Mucosa of gallbladder (tissue), 1 donor: ENCODE data around the gene IRF2BP2. TPM values are rescaled to one million over a fixed set of nuclear protein-coding genes. Genes with fewer than 3 reads are reported as not detected.

Source experiments
- DNase-seq: peaks from one replicate; pipeline ENCODE4 v3.0.0-alpha.2; 2020; ENCODE audit warnings: low spot score
- total RNA-seq: library from RNA; stranded (reverse); gene quantifications from one replicate; pipeline ENCODE4 v1.2.1, GENCODE V29; 2021
- donor health status: DM: no; HTN: no; CAD: no.

The IRF2BP2 gene
- total RNA-seq, 1 donor from 2014 or later: 231 TPM

DNA sequence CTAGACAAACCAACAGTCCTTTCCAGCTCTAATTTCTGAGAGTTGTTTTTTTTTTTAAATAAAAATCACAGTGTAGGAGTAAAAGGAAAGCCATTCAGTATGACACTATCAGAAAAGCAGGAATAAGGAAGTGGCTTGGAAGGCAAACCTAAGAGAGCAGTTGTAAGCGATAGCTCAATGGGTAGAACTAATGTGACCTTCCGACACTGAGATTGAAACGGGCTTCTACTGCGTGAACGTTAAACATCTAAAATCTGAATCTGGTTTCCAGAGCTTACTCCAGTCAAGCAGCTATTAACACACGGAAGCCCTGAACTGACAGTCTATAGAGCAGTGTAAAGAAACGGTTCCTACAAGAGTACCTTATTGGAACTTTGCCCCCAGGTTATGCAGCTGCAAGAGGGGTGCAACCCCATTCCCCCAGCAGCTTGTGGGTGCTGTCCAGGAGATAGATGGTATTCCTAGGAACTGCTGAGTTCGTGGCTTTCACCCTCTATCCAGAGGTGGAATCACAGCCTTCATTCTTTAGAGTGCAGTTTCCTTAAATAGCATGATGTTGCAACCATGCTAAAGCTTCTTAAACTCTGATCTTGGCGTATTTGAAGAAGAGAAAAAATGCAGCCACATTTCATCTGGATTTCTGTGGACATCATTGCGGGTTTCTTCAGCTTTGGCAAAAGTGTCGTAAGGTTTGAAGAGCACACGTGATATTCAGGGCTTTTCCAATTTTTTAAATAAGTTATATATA is 3.3 kb upstream of the IRF2BP2 start:
- DNase-seq: no peak

GRCh38 chr1:234612352-234613127 is 2.6 kb upstream of the IRF2BP2 start:
- DNase-seq: peak; percentile 96

GRCh38 chr1:234611847-234612351 is 1.9 kb upstream of the IRF2BP2 start:
- peak; percentile 40 for DNase-seq

GRCh38 chr1:234611225-234611846 is 1.4 kb upstream of the IRF2BP2 start:
- no peak for DNase-seq

DNA sequence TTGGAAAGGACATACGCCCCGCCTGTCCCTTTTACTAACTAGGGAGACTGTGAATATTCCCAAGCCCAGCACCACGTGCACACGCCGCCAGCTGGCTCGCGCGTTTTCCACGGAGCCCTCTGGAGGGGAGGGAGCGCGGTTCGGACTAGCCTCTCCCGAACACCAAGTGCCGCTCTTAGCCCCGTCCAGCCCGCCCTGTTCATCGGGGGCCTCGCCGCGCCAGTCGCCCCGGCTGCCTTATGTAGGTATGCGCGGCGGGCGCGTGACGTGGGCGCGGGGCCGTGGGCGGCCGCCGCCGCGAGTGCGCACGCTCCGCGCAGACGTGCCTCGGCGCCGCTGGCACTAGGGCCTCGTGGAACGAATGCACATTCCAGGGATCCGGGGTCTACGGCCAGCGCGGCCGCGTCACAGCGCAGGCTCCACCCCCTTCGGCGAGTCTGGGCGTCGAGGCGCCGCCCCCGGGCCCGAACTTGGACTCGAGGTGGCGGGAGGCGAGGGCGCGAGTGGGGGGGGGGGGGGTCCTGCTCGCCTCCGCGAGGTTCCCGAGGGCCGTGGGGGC is 767 bp upstream of the IRF2BP2 start:
- peak; percentile 96 for DNase-seq

DNA sequence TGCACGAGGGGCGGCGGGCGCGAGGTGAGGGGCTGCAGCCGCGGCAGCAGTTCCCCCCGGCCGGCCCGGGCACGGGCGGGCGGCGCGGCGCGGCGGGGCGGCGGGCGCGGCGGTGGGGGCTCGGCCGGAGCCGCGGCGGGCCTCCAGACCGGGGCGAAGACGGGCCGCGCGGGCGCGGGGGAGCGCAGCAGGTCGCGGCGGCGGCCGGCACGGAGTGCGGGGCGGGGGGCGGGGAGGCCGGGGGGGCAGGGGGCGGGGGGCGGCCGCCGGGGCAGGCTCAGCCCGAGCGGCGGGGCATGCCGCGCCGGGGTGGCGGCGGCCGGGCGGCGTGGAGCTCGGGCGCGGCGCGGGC is 311 bp downstream of the IRF2BP2 start:
- DNase-seq: no peak

DNA sequence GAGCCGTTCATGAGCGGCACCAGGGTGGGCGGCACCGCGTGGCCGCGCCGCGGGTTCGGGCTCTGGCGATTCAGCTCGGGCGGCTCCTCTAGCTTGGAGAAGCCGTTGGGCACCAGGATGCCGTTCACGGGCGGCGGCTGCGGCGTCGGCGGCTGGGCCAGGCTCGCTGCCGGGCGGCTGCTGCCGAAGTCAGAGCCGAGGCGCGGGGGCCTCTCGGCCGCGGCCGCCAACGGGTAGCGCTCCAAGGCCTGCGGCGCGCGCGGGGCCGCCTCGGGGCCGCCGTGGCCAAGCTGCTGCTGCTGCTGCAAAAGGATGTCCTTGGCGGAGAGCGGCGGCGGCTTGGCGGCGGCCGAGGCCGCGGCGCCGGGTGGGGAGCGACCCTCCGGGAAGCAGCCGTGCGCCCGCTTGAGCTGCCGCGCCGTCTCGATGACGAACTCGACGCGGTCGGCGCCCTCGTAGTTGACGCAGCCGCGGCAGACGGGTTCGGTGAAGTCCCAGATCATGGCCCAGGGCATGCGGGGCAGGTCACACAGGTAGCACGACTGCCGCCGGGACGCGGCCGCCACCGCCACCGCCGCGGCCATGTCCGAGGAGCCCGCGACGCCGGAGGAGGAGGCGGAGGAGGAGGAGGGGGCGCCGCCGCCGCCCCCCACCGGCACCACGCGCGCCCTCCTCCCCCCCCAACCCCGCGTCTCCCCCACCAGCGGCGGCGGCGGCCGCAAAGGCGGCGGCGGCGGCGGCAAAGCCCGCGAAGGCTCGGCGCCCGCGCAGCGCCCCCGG is 877 bp downstream of the IRF2BP2 start:
- no peak for DNase-seq

DNA sequence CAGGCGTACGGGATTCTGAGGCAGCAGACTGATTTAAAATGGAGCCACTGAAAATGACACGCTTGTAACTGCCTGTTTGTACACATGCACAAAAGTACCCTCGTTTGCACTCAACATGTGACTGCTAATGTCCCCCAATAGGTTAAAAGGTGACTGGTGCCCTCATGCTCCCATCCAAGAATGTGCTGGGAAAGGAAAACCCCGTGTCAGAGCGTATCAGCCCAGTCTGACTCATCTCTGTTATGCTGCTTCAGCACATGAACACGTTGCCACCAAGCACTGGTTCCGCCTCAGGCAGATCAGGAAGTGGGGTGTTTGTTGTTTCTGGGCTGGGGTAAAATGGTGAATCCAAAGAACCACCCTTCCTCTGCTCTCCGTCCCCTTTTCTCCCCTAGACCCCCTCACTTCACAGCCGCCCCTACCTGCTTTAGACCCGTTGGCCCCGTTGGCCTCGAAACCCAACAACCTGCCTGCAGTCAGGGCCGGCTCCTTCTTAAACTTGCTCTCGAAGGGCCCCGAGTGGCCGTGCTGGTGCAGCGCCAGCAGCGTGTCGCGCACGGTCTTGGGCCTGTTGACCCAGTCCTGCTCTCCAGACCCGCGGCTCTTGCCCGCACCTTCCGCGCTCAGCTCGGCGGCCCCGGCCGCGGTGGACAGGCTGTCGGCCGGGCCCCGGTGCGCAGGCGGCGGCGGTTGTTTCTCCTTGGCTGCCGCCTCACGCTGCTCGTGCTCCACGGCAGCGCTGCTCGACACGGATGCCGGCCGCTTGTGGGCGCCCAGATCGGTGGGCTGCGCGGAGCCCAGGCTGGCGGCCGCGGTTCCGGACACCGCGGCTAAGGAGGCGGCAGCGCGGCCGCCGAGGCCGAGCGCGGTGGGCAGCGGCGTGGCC is 1.7 kb downstream of the IRF2BP2 start:
- peak; percentile 89 for DNase-seq

- no peak for DNase-seq
Measured at GRCh38 chr1:234607109-234608024, 2.6 kb downstream of the IRF2BP2 start.

- no peak for DNase-seq
Measured at GRCh38 chr1:234606784-234607108, 3.2 kb downstream of the IRF2BP2 start.

DNA sequence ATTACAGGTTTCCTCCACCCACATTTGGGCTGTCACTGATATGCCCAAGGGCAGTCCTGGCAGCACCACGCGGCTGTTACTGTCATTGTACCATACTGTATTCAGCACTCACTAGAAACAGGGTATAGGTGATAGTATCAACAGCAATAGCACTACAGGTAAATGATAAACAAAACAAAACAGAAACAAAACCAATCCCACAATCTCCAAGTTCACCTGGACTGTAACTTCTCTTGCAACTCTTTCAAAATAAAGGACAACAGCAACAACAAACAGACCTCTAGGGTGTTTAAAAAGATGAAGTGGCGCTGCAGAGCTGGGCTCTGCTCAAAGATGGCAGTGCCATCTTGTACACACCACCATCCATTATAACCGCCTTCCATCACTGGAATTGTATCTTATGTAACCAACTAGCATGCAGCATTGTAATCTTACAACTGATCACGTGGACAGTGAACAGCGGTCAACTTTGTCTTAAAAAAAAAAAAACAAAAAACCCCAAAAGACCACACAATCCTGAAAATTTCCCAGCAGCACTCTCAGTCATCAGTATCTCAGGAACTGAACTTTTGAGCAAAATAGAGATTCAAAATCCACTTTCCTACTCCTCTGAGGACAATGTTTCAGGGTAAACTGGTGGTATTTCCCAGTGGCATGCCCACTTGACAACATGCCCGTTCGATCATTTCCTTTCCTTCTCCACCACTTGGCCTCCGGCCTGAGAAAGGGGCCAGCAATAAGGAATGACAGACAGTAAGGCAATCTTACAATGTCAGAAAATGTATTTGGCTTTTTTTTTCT is 3.8 kb downstream of the IRF2BP2 start:
- DNase-seq: peak; percentile 44

DNA sequence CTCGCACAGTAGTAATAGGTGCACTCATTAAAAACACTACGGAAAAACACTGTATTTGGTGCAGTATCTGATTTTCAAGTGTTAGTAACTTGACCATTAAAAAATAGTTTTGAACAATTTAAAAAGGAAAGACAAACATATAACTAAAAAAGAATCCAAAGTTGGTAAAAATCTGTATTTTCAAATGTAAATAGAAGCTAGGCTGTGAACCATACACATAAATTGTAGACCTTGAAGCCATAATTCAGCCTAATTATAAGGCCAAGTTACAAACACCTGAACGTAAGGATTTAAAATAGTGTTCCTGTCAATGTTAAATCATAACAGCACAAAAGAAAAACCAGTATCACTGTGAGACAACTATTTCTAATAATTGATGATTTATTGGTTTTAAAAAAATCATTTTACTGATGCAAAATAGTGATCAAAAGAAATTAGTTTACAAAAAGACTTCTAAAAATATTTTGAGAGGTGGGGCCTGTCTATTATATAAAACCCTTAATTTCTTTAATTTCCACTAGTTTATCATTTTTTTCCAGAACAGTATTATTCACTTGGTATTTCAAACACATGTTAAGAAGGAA is 4.5 kb downstream of the IRF2BP2 start:
- no peak for DNase-seq

DNA sequence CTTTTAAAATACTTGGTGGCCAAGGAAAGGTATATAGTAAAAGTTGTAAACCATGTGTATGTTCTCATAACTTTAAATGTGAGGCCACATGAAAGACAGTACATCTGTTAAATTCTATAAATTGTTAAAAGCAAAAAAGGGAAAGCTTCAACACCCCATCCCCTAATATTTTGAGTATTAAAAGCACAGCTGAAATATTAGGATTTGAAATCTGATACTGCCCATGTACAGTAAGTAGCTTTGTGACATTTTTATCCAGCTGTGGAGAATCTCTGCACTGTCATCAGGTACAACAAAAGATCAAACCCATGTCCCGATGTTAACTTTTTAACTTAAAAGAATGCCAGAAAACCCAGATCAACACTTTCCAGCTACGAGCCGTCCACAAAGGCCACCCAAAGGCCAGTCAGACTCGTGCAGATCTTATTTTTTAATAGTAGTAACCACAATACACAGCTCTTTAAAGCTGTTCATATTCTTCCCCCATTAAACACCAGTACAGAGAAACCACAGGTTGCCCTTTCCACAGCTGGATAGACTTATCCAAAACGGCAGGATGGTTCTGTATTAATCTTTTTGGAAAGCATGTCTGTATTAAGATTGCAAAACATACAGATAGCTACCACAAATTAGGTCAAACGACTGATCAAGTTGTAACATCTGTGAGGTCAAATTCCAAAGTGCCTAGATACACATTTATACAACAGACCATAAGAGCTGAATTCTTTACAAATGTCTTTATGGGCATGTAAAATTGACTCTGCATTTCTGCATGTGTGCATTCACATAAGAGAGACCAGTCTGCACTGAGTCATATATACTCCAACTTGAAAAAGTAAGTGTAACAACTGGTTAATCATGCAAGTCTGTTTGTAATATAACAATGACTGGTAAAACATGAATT is 5.2 kb downstream of the IRF2BP2 start:
- no peak for DNase-seq

DNA sequence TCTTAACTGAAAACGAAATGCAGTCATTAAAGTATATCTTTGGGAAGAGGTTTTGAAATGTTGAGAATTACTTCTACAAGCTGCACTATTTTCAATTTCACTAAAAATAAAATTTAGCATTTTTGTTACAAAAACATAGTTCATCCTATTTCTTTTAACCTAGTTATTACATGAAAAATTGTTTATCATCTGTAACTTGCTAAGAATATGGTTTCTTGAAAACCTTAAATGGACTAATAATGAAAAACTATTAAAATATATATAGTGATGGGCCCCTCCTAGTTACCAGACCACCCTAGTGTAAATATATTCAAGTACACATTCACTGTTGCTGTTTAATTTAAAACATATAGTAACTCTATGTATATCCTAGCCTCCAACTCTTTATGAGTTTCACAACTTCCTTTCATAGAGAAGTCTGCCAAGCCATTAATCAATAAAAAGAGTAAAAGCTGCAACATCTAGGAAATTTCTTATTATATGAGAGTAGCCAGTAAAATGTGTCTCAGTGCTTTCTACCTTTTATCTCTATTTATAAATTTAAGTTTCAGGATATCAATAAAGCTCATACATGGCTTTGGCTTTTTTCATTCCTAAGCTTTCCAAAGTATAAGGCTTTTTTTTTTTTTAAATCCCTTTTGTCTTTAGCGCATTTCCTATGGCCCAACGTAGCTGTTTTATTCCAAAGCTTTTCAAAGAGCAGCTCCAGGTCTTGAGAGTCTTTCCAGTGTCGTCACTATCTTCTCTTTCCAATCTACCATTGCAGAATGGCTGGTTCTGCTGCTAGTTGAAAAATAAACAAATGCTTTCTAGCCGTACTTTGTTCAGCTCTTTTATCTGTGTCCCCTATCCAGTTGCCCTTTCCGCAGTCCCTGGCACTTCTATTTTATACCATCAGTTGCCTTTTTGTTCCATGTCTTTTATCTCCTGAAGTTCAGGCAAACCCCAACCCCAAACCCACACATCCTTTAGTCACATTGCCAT is 6.5 kb downstream of the IRF2BP2 start:
- no peak for DNase-seq

DNA sequence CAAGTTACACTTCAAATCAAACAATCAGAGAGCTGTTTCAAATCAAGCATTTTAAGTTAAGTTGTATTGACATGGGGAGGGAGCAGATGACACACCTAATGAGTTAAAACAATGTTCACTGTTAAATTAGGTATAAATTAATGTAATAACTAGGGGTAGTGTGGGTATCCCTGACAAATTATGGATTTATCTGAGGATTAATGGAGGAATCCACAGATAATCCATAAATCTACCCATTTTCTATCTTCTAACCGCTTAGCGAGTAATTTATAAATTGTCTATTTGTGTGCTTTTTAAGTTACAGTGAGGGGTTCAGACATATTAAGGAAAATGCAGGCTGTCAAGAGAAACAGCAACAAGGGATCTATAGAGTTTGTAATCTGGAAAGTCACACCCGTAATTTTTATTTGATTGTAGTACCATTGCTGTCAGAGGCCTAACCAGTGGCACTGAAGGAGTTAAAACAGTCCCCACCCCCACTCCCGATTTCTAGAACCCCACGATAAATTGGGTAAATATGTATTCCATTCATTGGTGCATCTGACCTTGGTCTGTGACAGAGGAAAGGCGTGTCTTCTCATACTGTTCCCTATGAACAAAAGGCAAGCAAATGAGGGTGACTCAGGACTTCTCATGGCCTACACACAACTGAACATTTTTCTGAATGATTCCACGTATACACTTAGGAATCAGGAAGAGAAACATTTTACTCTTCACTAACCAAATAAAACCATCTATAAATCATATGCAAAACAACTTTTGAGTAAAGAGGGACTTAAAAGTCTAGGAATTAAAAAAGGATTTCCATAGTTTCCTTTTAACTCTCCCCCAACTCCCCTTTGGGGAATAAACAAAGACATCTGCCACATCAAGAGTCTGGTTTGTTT is 7.4 kb downstream of the IRF2BP2 start:
- DNase-seq: peak; percentile 61
